ENCODE measurements around the gene EP400.

DNA sequence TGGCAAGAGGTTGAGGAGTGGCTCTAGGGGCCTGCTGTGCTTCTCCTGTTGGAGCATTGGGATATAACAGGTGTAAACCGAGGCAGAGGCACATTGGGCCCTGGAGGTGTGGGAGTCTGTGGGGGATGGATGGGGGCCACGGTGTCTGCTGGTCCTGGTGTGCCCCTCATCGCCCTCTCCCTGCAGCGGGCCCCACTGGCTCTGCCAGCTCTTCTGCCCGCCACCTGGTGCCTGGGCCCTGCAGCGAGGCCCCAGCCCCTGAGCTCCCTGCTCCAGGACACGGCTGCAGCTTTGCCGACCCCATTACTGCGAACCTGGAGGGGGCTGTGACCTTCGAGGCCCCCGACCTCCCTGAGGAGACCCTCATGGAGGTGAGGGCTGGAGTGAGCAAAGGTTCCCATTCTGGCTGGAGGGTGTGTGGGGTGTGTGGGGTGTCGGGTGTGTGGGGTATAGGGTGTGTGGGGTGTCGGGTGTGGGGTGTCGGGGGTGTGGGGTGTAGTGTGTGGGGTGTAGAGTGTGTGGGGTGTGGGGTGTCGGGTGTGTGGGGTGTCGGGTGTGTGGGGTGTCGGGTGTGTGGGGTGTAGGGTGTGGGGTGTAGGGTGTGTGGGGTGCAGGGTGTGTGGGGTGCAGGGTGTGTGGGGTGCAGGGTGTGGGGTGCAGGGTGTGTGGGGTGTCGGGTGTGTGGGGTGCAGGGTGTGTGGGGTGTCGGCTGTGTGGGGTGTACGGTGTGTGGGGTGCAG lies 31.3 kb upstream of the EP400 start:
- TF ChIP-seq GATAD2B (IDR thresholded peaks at IDR 0.05; ENCODE audit: borderline replicate concordance) (no peak), NFYB (IDR thresholded peaks at IDR 0.05; ENCODE audit: extremely low read depth, insufficient read length) (no peak)
